HG02852 (cell line): Measurements from ENCODE around the gene BCDIN3D.
"Not testable (repeated sequence)": the region's sequence is repeated elsewhere in the genome, so short reads cannot be mapped to it uniquely, and the experiment has no call there.

ENCODE experiments used
- ATAC-seq: cut with Tn5 transposase; IDR thresholded peaks from one replicate; pipeline ENCODE4 v1.9.1; 2021; ENCODE audit warnings: mild to moderate bottlenecking, moderate library complexity; ENCODE audit not compliant: unreplicated experiment

BCDIN3D gene

DNA sequence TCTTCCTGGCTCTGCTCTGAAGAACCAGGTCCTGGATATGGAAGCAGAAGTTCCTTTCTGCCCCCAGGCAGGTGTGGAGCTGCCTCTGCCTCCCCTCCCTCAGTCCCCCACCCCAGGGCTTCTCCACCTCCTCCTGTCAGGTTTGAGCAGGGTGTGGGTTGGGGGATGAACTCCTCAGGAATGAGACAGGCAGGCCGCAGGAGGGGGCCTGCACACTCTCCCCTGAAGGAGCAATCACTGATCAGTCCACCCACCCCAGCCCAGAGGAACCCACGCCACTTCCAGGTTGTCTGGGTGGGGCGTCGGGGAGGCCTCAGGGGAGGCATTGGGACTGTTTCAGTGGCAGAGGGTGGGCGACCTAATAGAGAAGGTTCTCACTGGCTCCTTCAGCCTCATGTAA lies 34.2 kb upstream of the BCDIN3D start:
- ATAC-seq = no peak

DNA sequence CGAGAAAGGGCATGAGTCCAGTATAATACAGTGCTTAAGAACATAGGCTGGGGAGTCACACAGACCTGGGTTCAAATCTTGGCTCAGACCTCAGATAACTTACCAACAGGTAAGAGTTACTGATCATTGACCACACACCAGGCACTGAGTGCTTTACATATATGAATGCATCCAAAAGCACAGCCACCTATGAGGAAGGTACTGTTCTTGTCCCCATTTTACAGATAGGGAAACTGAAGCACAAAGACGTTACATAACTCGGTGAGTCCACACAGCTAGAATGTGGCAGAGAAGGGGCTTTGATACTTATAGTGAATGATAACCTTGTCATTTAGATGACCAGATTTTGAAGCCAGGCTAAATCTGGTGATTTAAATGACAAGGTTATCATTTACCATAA lies 33.2 kb upstream of the BCDIN3D start:
- ATAC-seq = no peak

DNA sequence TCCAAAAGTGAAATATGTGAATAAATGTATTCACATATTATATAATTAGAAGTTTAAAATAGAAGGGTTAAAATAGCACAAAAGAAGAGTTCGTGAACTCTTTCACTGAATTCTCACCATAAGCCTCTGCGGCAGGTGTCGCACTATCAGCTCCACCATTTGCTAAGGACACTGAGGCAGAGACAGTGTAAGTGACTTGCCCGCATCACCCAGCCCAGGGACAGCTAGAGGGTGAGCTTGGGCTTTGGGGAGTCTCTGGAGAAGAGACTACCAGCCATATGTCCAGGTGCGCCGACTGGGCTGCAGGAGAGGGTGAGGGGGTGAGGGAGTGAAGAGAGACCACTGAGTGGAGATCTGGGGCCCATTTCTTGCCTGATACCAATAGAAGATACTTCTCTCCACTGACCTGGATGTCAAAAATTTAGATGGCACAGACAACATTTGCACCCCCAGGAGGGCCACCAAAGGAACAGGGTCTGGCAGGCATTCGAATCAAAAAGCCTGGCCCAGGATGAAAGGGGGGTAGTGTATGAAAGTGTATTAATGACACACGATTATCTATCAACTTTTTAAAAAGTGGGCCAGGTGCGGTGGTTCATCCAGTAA lies 32.3 kb upstream of the BCDIN3D start:
- ATAC-seq = no peak

DNA sequence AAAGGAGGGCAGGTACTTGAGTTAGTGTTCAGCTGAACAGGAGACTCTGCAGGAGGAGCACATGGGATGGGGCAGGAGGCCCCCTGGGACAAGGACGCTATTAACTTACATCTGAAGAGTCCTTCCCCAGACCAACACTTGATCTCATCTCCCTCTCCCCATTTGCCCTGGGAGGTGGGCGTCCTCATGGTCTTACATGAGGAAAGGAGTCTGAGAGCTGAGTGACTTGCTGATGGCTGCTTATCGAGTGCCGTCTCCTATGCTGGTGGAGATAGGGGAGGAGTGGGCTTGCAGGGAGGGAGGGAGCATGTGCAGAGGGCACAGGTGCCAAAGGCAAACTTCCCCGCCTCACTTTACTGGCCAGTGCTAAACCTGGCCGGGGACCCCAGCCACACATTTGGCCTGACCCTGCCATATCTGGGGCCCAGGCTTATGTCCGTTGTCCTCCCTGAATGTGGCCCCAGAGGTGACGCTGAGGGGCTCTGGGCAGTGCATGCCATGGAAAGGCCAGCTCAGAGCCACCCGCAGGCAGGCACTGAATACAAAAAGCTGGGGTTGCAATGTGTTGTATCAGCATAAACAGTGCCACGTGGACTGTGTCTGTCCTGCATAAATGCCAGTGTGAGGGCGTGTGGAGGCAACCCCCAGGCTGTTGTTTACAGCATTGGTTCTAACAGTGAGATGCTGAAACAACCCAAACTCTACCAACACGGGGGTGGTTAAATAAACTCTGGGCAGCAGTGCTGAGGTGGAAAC lies 31.4 kb upstream of the BCDIN3D start:
- no peak for ATAC-seq

DNA sequence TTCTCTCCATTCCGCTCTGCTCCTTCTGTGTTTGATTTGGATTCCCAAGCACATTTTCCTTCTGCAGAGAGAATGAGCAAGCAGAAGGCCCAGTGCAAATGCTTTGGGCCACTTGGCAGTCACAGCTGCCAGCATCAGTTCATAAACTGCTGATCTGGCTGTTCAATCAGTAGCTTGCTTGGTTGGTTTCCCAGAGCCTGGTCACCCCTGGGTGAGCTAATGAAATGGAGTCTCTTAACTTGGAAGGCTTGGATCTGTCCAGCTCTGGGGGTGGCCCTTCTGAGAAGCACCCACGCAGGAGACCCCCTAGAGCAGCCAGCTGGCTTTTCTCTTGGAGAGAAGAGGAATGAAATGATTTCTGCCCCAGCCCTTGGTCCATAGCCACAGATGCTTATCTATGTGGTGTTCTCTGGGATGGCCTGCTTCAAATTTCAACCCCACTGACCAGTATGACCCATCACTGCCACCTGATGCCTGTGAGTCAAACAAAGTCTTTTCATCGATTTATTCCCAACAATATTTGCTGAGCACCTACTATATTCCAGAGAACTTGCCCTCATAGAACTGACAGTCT lies 30.5 kb upstream of the BCDIN3D start:
- no peak for ATAC-seq

DNA sequence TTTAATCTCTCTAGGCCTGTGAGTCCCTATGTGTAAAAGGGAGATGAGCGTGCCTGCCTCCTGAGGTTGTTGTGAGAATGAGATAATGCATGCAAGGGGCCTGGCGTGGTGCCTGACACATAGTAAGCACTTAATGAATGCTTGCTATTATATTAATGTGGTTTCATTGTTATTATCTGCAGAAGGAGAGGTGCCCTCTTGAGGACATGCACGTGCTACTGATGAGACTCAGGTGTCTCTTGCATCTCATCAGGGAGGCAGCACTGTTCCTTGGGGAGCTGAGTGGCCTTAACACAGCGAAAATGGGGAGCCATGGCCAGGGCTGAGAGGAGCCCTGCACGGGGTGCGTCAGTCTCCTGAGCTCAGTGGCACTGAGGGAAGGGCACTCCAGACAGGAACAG lies 29.9 kb upstream of the BCDIN3D start:
- ATAC-seq = no peak

DNA sequence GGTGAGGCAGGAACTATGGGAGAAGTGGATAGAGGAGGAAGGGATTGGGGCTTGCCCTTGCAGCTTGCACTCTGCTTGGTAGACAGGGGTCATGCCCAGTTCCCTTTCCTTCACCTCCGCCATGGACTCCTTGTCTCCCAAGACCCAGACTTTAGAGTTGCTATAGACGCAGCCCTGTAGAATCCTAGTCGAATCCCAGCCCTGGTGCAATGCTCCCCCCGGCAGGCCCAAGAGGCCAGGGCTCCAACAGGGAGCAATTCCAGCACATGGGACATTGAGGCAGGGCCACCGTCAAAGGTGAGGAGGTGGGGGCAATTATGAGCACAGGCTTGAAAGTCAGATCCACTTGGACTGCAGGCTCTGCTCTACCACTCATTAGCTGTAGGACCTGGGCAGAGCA lies 29.5 kb upstream of the BCDIN3D start:
- no peak for ATAC-seq

DNA sequence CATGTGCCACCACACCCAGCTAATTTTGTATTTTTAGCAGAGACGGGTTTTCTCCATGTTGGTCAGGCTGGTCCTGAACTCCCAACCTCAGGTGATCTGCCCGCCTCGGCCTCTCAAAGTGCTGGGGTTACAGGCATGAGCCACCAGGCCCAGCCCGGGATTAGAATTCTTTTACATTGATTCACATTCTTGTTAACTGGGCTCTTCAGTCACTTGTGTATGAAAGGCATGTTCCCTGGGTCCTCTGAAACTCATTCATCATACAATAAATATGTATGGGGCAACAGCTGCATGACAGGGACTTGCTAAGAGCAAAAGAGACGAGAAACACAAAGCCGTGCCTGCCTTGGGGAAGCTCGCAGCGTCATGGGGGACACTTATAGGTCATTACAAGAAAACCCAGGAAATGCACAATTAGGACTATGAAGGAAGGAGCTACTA lies 28.9 kb upstream of the BCDIN3D start:
- not testable (repeated sequence) for ATAC-seq

DNA sequence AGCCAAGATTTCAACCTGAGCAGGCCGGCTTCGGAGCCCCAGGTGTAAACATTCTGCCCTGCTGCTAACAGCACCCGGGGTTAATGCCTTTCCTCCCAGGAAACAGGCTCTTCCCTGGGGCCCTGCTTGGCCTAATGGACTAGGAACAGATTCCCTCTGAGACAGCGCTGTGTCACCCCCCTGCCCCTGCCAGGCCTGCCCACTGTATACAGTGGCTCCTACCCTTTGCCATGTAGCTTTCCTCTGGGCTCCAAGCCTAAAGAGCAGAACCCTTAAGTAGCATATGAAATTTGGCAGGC lies 28.3 kb upstream of the BCDIN3D start:
- ATAC-seq = no peak

DNA sequence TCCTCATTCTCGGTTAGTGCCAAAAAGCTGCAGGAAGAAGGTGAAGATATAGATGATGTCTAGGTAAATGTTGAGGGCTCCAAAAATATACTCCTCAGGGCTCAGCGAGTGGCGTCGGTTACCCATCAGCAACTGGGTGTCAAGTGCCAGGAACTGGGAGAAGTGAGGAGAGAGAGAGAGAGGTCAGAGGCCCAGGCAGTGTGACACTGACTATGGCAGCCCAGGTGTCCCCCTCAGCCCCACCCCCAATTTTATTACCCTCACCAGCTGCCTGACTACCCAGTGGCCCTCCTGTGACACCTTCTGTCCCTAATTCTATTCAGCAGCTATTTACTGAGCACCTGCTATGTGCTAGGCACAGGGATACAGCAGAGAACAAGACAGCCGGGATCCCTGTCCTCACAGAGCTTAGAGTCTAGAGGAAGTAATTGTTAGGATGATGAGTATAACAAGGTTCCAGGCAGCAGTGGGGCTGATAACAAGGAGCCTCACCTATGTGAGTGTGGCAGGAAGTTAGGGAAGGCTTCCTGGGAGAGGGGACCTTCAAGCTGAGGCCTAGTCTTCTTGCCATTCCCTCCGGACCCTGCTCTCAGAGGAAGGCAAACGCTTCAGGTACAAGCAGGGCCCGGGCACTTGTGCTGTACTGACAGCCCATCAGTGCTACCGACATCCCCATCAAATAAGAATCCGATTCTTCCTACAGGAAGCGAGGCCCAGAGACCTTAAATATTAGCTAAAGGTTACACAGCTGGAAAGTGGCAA lies 27.8 kb upstream of the BCDIN3D start:
- ATAC-seq = no peak

DNA sequence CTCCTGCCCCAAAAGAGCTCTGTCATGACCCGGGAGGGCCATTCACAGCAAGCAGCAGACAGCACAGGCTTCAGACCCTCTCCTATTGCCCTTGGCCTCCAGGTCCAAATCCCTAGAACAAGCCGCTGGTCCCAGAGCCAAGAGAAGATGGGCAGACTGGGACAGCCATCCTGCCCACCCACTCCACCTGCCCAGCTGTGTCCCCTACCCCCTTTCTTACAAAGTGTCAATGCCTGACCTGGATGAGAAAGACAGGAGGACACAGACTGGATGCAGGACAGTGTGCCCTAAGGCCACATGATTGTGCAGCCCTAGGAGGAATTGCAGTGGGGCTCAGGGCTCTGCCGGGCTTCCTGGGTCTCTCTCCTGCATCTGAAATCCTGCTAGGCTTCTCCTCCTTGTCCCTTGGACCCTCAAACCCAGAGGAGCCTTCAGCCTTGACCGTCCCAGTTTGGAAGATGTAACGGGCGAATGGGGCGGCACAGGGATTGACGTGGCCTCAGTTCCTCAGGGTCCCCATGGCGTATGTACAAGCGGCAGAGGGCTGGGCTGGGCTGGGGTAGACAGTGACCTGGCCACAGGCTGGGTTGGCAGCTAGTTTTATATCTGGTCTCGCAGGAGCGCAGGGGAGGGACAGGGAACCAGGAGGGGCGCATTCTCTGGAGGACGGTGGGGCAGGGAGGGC lies 27.1 kb upstream of the BCDIN3D start:
- ATAC-seq = no peak

DNA sequence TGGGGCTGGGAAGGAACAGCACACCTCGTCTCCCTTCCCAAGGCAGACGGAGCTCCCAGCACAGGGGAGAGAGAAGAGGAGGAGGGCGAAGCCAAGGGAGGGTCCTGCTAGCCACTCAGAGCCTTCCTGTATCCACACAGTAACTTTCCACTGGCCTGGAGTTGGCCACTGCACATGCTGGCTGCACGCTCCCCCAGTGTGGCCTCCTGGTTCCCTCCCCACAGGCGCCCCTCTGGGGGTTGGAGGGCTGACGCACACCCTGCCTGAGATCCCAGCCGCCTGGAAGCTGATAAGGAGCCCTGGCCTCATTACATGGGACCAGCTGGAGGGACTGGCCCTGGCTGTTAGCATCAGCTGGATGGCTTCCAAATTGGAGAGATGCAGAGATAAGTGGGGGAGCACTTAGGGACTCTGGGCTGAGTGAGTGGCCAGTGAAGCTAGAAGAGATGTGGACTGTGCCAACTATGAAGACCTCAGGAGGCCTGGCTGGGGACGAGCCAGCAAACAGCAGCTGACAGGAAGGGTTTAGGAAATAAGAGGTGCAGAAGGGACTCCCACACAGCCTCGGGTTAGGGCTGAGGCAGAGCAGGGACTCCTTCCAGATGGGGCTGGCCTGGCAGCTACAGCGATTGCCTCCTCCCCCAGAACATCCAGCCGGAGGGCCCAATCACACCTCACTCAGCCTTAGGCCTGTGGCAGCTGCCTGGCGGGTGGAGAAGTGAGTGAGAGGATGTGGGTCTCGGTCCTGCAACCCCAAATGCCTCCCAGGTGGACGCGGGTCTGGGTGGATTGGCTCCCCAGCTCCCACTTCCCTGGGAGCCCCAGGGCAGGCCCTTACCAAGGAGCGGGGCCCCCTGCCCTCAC lies 26.3 kb upstream of the BCDIN3D start:
- no peak for ATAC-seq

DNA sequence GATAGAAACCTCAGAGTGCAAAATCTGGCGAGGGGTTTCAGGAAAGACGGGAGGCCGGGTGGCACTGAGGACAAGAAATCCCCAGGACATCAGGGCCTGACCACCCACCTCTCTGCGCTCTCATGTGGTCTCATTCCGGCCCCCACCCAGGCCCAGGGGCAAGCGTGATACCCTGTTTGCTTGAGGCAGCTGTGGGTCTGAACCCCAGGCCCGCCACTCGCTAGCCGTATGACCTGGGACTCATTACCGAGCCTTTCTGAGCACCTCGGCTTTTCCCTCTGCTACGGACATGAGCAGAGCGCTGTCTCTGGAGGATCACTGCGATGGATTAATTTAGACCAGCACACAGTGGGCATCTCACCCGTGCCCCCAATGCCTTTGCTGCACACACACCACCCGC lies 25.5 kb upstream of the BCDIN3D start:
- ATAC-seq = no peak

DNA sequence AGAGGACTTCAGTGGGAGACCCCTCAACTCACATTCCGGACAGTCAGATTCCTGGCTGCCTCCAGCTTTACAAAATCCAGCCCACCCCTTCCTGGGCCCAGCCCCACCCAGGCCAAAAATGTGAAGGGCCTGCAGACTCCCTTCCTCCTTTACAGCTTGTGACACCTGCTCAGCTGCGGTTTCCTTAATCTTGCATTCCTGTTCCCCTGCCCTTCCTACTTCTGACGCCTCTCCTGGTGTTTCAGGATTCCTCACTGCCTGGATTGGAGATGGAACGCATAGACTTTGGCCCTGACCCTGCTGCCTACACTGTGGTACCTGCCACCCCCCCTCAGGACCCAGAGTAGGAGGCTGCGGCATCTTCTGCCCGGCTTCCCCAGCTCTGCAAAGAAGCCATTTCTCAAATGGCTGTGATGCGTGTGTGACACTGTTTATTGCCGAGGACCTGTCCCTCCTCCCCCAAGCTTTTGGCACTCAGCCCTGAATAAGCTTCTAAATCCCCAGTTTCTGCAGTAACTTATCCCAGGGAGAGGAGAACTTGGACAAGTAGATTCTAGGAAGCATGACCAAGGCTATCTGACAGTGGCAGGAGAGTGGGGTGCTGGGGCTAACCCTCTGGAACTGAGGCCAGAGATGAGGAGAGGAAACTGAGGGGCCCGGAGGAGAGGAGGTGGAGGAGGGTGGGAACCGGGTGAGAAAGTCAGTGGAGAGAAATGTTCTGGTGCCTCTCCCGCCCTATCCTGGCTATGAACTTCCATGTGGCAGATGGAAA lies 24.9 kb upstream of the BCDIN3D start:
- no peak for ATAC-seq

DNA sequence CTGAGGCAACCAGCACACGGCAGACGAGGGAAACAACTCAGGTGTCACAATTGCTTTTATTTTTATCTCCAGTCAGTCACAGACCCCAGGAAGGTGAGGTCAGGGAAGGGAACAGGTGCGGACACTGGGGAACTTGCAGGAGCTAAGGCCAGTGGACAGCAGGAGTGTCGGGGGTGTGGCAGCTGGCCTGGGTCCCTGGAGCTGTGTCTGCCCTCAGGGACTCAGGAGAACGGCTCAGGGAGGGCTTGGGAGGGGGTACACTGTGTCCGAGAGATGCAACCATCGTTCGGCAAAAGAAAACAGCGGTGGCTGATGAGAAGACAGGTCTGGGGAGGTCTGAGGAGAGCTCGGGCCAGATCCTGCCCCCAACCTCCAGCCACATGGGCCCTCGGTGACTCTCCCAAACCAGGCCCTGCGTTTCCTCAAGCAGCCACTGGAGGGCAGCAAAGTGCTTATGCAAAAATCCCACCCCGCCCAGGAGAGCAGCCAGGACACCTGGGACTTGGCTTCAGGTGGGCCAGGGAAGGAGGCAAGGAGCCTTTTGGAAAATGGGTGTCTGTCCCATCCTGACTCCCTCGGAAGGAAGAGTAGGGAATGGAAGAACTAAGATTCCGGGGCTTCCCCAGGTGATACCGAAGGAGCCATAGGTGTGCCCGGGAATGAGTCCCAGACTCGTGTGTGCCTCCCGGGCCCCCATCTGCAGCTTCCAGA lies 24.1 kb upstream of the BCDIN3D start:
- no peak for ATAC-seq

DNA sequence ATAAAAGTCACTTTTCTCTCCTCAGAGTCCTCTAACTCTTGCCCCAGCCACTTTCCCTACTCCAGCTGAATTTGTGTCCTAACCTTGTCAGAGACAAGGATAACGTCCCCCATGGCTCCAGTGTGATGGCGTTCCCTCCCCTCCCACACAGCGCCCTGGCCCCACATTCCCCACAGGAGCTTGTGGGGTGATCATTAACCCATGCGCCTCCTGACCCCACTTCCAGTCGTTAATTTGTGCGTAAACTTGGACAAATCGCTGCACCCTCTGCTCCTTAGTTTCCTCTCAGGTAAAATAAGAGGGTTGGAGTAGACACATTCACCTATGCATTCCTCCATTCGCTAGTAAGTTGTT lies 22.9 kb upstream of the BCDIN3D start:
- ATAC-seq = no peak

DNA sequence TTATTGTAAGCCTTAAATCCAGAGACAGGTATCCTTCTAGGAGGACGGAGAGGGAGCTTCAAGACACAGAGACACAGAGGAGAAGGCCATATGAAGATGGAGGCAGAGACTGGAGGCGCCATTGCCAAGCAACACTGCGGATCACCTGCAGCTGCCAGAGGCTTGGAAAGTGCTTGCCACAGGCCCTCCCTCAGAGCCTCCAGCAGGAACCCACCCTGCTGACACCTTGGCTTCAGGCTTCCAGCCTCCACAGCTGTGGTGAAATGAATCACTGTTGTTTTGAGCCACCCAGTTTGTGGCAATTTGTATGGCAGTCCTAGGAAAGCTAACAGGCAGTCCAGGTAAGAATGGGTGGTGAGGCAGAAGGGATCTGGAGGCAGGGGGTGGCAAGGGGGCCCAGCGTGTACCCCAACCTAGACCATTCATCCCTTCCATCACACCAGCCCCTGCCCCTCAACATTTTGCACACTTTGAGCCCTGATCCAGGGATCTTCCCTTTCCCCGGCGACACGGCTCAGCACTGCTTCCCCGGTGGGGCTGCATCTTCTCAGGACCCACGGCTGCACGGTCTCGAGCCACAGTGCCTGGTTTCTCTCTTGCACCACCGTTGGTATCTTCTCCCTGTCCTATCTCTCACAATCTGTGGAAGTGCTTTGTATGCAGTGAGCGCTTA lies 22.3 kb upstream of the BCDIN3D start:
- ATAC-seq = no peak

DNA sequence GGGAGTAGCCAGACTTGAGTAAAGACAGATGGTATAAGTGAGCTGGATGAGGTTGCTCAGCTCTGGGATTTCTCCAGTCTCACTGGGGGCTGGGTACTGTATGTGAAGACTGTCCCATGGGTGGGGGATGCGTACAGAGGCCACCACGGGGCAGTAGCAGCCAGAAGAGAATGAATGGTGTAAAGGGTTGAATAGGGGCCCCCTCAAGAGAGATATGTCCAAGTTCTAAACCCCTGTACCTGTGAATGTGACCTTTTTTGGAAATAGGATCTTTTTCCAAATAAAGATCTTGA lies 21.8 kb upstream of the BCDIN3D start:
- ATAC-seq = no peak
